Measurements from ENCODE around the gene COL16A1.

DNA sequence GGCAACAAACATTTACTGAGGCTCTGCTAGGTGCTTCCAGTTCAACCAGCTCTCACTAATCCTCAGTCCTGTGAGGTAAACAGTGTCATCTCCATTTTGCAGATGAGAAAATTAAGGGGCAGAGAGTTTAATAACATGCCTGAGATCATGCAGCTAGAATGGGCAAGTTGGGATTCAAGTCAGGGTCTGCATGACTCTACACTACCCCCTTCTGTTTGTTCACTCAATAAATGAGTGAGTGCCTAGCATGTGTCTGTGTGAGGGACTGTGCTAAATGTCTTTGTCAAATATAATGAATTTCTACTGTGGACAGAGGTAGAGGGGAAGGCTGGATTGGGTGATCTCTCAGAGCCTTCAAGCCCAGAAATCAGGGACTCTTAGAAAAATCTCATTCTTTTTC is 63.6 kb downstream of the COL16A1 start:
- TF ChIP-seq, protein P1, sequence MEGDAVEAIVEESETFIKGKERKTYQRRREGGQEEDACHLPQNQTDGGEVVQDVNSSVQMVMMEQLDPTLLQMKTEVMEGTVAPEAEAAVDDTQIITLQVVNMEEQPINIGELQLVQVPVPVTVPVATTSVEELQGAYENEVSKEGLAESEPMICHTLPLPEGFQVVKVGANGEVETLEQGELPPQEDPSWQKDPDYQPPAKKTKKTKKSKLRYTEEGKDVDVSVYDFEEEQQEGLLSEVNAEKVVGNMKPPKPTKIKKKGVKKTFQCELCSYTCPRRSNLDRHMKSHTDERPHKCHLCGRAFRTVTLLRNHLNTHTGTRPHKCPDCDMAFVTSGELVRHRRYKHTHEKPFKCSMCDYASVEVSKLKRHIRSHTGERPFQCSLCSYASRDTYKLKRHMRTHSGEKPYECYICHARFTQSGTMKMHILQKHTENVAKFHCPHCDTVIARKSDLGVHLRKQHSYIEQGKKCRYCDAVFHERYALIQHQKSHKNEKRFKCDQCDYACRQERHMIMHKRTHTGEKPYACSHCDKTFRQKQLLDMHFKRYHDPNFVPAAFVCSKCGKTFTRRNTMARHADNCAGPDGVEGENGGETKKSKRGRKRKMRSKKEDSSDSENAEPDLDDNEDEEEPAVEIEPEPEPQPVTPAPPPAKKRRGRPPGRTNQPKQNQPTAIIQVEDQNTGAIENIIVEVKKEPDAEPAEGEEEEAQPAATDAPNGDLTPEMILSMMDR (IDR thresholded peaks at IDR 0.05): no peak
- TF ChIP-seq POLR2A (IDR thresholded peaks at IDR 0.05): no peak
